ENCODE measurements around the gene FGF21.

The FGF21 gene

GRCh38 chr19:48746738-48747575, 8.4 kb upstream of the FGF21 start, which contains the start of gene IZUMO1:
Gene IZUMO1, minus strand, starts transcription at chr19:48746909. Its CDS starts 1,050 bp downstream, at chr19:48745859.
- TF ChIP-seq POLR2AphosphoS5 (IDR thresholded peaks at IDR 0.05; ENCODE audit: low read depth, low read length) (no peak), REST (IDR thresholded peaks at IDR 0.05; ENCODE audit: insufficient read depth in 1 of 2, low read depth in 2 of 2, low read length in 2 of 2) (no peak), TAF1 (IDR thresholded peaks at IDR 0.05; ENCODE audit: borderline replicate concordance, insufficient read depth, low read length) (no peak), SIN3A (IDR thresholded peaks at IDR 0.05; ENCODE audit: borderline replicate concordance, insufficient read depth, low read length) (no peak), FOXP2 (optimal IDR thresholded peaks at IDR 0.05; ENCODE audit: borderline replicate concordance, extremely low read depth, extremely low read length, insufficient read depth) (no peak)

GRCh38 chr19:48749571-48750198, 5.6 kb upstream of the FGF21 start:
- TF ChIP-seq TAF1 (IDR thresholded peaks at IDR 0.05; ENCODE audit: borderline replicate concordance, insufficient read depth, low read length) (no peak), POLR2AphosphoS5 (IDR thresholded peaks at IDR 0.05; ENCODE audit: low read depth, low read length) (no peak), REST (IDR thresholded peaks at IDR 0.05; ENCODE audit: insufficient read depth in 1 of 2, low read depth in 2 of 2, low read length in 2 of 2) (no peak), FOXP2 (optimal IDR thresholded peaks at IDR 0.05; ENCODE audit: borderline replicate concordance, extremely low read depth, extremely low read length, insufficient read depth) (no peak), SIN3A (IDR thresholded peaks at IDR 0.05; ENCODE audit: borderline replicate concordance, insufficient read depth, low read length) (no peak)

- TF ChIP-seq POLR2AphosphoS5 (IDR thresholded peaks at IDR 0.05; ENCODE audit: low read depth, low read length) (no peak), REST (IDR thresholded peaks at IDR 0.05; ENCODE audit: insufficient read depth in 1 of 2, low read depth in 2 of 2, low read length in 2 of 2) (no peak), FOXP2 (optimal IDR thresholded peaks at IDR 0.05; ENCODE audit: borderline replicate concordance, extremely low read depth, extremely low read length, insufficient read depth) (no peak), TAF1 (IDR thresholded peaks at IDR 0.05; ENCODE audit: borderline replicate concordance, insufficient read depth, low read length) (no peak), SIN3A (IDR thresholded peaks at IDR 0.05; ENCODE audit: borderline replicate concordance, insufficient read depth, low read length) (no peak)
These were observed 5.0 kb upstream of the FGF21 start for GRCh38 chr19:48750351-48750750.

- TF ChIP-seq POLR2AphosphoS5 (IDR thresholded peaks at IDR 0.05; ENCODE audit: low read depth, low read length) = no peak
- no peak for TF ChIP-seq TAF1 (IDR thresholded peaks at IDR 0.05; ENCODE audit: borderline replicate concordance, insufficient read depth, low read length)
- no peak for TF ChIP-seq SIN3A (IDR thresholded peaks at IDR 0.05; ENCODE audit: borderline replicate concordance, insufficient read depth, low read length)
- no peak for TF ChIP-seq FOXP2 (optimal IDR thresholded peaks at IDR 0.05; ENCODE audit: borderline replicate concordance, extremely low read depth, extremely low read length, insufficient read depth)
- TF ChIP-seq REST (IDR thresholded peaks at IDR 0.05; ENCODE audit: insufficient read depth in 1 of 2, low read depth in 2 of 2, low read length in 2 of 2) = no peak
These were observed 4.4 kb upstream of the FGF21 start for GRCh38 chr19:48750771-48751504.
